ENCODE measurements around the gene FEM1C. TPM values are rescaled to one million over a fixed set of nuclear protein-coding genes. Genes with fewer than 3 reads are reported as not detected.

The FEM1C gene
- total and polyA plus RNA-seq, 2 donors from 2014 or later: 4.3 to 18.6 TPM

- intact Hi-C loops (cut with DNase I): no loop called here
- TF ChIP-seq CTCF (IDR thresholded peaks at IDR 0.05; ENCODE audit: borderline replicate concordance, extremely low read depth, insufficient read depth): no peak
- Histone ChIP-seq H3K27ac (ENCODE audit: low read depth in 2 of 2, low read length in 2 of 2) (no peak overlapping the region), H3K4me3 (ENCODE audit: low read length in 3 of 3) (no peak overlapping the region), H3K9me3 (ENCODE audit: control insufficient read depth in 2 of 3, insufficient read depth in 1 of 3, low read length in 3 of 3) (no peaks in the 10 kb centered on the region), H3K4me1 (ENCODE audit: control insufficient read depth in 2 of 3, insufficient read depth in 2 of 3, low read depth in 1 of 3, low read length in 3 of 3) (no peaks in the 10 kb centered on the region), H3K9ac (ENCODE audit: low read length in 3 of 3) (no peak overlapping the region), H3K27me3 (ENCODE audit: control insufficient read depth, insufficient read depth, low read length) (no peaks in the 10 kb centered on the region), H3K36me3 (ENCODE audit: control insufficient read depth in 2 of 3, insufficient read depth in 3 of 3, low read length in 3 of 3) (peaks cover 0 to 6% (median 0%) of the 10 kb centered on the region in 3 donors)
- DNase-seq (no peak), FAIRE-seq (no peak)
These were observed 34.1 kb upstream of the FEM1C start for GRCh38 chr5:115578657-115579056.

DNA sequence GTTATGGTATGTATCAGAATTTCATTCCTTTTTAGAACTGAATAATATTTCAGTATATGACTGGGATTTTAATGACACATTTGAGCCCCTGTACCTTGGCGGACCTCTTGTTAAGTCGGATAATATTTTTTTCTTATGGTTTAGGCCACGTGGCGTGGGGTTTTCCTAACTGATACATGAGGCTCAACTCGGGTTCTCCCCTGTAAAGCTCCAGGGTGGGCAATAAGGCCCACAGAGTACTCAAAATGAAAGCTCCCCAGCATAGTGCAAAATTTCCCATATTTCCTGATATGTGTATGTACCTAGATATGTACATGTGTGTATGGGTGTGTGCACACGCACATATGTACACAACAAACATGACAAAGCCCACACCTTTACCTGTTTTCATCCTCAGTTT, 33.2 kb upstream of the FEM1C start:
- H3K9me3 ChIP-seq (ENCODE audit: control insufficient read depth in 2 of 3, insufficient read depth in 1 of 3, low read length in 3 of 3): no peaks in the 10 kb centered on the region
- intact Hi-C loops (cut with DNase I): no loop called here

DNA sequence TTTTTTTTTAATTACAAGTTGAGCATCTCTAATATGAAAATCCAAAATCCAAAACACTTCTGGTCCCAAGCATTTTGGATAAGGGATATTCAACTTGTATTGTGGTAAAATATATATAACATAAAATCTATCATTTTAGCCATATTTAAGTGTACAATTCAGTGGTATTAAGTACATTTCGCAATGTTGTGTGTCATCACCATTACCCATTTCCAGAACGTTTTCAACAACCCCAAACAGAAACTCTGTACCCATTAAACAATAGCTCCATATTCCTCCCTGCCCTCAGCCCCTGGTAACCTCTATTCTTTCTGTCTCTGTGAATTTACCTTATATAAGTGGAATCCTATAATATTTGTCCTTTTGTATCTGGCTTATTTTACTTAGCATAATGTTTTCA, 32.8 kb upstream of the FEM1C start:
- FAIRE-seq (no peak), DNase-seq (no peak)
- H3K27ac ChIP-seq (ENCODE audit: low read depth in 2 of 2, low read length in 2 of 2): no peak overlapping the region
- no peaks in the 10 kb centered on the region for H3K4me1 ChIP-seq (ENCODE audit: control insufficient read depth in 2 of 3, insufficient read depth in 2 of 3, low read depth in 1 of 3, low read length in 3 of 3)
- no peaks in the 10 kb centered on the region for H3K9me3 ChIP-seq (ENCODE audit: control insufficient read depth in 2 of 3, insufficient read depth in 1 of 3, low read length in 3 of 3)
- TF ChIP-seq CTCF (IDR thresholded peaks at IDR 0.05; ENCODE audit: borderline replicate concordance, extremely low read depth, insufficient read depth): no peak
- intact Hi-C loops (cut with DNase I): no loop called here
- no peak overlapping the region for H3K9ac ChIP-seq (ENCODE audit: low read length in 3 of 3)
- H3K27me3 ChIP-seq (ENCODE audit: control insufficient read depth, insufficient read depth, low read length): no peaks in the 10 kb centered on the region
- peaks cover 0 to 6% (median 0%) of the 10 kb centered on the region in 3 donors for H3K36me3 ChIP-seq (ENCODE audit: control insufficient read depth in 2 of 3, insufficient read depth in 3 of 3, low read length in 3 of 3)
- no peak overlapping the region for H3K4me3 ChIP-seq (ENCODE audit: low read length in 3 of 3)

More for the DNA sequence above, 33.2 kb upstream of the FEM1C start:
- TF ChIP-seq CTCF (IDR thresholded peaks at IDR 0.05; ENCODE audit: borderline replicate concordance, extremely low read depth, insufficient read depth): no peak
- Histone ChIP-seq H3K9ac (ENCODE audit: low read length in 3 of 3) (no peak overlapping the region), H3K27me3 (ENCODE audit: control insufficient read depth, insufficient read depth, low read length) (no peaks in the 10 kb centered on the region), H3K4me3 (ENCODE audit: low read length in 3 of 3) (no peak overlapping the region), H3K36me3 (ENCODE audit: control insufficient read depth in 2 of 3, insufficient read depth in 3 of 3, low read length in 3 of 3) (peaks cover 0 to 6% (median 0%) of the 10 kb centered on the region in 3 donors), H3K27ac (ENCODE audit: low read depth in 2 of 2, low read length in 2 of 2) (no peak overlapping the region), H3K4me1 (ENCODE audit: control insufficient read depth in 2 of 3, insufficient read depth in 2 of 3, low read depth in 1 of 3, low read length in 3 of 3) (no peaks in the 10 kb centered on the region)
- FAIRE-seq: no peak
- no peak for DNase-seq
